Measurements from ENCODE around the gene TRDN. TPM values are rescaled to one million over a fixed set of nuclear protein-coding genes. Genes with fewer than 3 reads are reported as not detected.

Gene TRDN
- total RNA-seq, 6 experiments from 2014 or later, result 0.06 to 0.19 TPM; not detected in 4

DNA sequence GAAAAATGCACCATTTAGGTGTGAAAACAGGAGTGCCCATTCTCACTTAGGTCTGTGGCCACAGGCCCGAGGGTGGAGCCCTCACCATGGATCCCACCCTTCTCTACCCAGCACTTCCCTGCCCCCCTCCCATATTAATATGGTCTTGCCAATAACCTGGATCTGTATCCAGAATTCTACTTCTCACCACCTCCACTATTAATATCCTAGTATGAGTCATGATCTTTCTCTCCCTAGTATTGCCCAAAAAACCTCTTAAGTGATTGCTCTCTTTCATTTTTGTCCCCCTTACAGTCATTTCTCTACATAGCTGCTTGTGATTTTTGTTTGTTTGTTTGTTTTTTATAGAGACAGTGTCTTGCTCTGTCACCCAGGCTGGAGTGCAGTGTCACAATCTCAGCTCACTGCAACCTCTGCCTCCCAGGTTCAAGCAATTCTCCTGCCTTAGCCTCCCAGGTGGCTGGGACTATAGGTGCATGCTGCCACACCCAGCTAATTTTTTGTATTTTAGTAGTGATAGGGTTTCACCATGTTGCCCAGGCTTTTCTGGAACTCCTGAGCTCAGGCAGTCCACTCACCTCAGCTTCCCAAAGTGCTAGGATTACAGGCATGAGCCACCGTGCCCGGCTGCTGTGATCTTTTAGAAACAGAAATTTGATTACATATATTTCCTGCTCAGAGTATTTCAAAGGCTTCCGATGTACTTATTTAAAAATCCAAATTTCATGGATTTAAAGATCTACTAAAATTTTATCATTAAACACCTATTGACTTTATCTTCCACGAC lies 24.5 kb upstream of the TRDN start:
- Histone ChIP-seq H3K27ac (no peak overlapping the region), H3K36me3 (no peaks in the 10 kb centered on the region), H3K4me3 (no peak overlapping the region), H3K27me3 (no peaks in the 10 kb centered on the region), H3K9me3 (no peaks in the 10 kb centered on the region), H3K4me1 (no peaks in the 10 kb centered on the region)
- intact Hi-C loops (cut with DNase I), result no loop called here
- no peak for DNase-seq
- no peak for ATAC-seq
- WGBS (ENCODE audit: insufficient coverage, low coverage, low lambda C conversion rate, missing lambda C conversion rate), result 52% methylated on average over 3 of the region's 5 CpGs
- no peak for TF ChIP-seq POLR2A (IDR thresholded peaks at IDR 0.05)
- TF ChIP-seq, protein P1, sequence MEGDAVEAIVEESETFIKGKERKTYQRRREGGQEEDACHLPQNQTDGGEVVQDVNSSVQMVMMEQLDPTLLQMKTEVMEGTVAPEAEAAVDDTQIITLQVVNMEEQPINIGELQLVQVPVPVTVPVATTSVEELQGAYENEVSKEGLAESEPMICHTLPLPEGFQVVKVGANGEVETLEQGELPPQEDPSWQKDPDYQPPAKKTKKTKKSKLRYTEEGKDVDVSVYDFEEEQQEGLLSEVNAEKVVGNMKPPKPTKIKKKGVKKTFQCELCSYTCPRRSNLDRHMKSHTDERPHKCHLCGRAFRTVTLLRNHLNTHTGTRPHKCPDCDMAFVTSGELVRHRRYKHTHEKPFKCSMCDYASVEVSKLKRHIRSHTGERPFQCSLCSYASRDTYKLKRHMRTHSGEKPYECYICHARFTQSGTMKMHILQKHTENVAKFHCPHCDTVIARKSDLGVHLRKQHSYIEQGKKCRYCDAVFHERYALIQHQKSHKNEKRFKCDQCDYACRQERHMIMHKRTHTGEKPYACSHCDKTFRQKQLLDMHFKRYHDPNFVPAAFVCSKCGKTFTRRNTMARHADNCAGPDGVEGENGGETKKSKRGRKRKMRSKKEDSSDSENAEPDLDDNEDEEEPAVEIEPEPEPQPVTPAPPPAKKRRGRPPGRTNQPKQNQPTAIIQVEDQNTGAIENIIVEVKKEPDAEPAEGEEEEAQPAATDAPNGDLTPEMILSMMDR (IDR thresholded peaks at IDR 0.05), result no peak

DNA sequence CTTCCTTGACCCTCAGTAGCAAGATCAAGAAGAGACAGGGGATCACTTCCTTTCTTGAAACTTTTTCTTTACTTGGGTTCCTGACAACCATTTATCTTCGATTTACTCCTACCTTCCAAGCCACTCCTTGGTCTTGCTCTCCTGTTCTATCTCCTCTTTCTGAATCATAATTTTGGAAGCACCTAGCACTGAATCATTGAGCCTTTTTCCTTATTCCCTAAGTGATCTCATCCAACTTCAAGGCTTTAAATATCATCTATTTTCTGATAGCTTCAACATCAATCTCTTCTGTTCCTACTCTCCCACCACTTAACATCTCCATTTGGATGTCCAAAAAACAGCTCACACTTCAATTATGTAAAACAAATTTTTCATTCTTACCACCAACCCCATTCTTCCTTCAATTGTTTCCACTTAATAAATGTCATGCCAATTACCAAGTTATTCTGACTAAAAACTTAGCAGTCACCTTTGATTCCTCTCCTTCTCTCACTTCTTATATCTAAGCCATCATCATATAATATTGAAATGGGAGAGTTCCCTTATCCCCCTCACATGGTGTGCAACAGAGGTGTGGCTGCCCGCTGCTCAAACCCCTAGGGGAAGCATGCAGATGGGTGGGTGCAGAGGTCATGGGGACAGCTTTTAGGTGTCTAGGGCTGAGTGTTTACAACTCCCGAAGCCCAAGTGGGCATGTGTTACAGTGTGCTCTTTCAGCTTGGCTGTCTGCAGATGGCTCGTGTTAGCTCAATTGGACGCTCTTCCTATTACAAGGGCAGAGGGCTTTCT lies 23.4 kb upstream of the TRDN start:
- Histone ChIP-seq H3K9me3 (no peaks in the 10 kb centered on the region), H3K27ac (no peak overlapping the region), H3K4me3 (no peak overlapping the region), H3K4me1 (no peaks in the 10 kb centered on the region), H3K36me3 (no peaks in the 10 kb centered on the region), H3K27me3 (no peaks in the 10 kb centered on the region)
- ATAC-seq (no peak), DNase-seq (no peak)
- intact Hi-C loops (cut with DNase I), result no loop called here
- TF ChIP-seq POLR2A (IDR thresholded peaks at IDR 0.05), result no peak
- TF ChIP-seq, protein P1 (IDR thresholded peaks at IDR 0.05), result no peak
- WGBS (ENCODE audit: insufficient coverage, low coverage, low lambda C conversion rate, missing lambda C conversion rate), result 46% methylated on average over 4 of the region's 5 CpGs

DNA sequence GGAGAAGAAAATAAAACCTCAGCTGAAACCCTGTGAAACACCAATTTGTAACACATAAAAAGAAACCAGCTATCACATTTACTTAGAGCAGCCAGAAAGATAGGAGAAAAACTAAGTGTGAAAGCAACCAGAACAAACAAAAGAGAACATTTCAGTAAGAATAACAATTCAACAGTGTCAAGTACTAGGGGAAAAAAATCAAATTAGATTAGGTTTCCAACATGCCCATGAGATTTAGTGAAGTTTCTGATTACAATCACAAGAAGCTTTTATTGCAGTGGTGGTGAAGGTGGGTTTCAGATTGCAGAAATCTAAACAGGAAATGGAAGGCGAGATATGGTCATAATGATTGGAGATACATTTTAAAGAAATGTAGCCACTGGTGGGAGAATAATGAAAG lies 22.1 kb upstream of the TRDN start:
- Histone ChIP-seq H3K36me3 (no peaks in the 10 kb centered on the region), H3K9me3 (no peaks in the 10 kb centered on the region), H3K27ac (no peak overlapping the region), H3K4me3 (no peak overlapping the region), H3K4me1 (no peaks in the 10 kb centered on the region), H3K27me3 (no peaks in the 10 kb centered on the region)
- TF ChIP-seq, protein P1 (IDR thresholded peaks at IDR 0.05), result no peak
- TF ChIP-seq POLR2A (IDR thresholded peaks at IDR 0.05), result no peak
- DNase-seq (no peak), ATAC-seq (no peak)
- WGBS (ENCODE audit: insufficient coverage, low coverage, low lambda C conversion rate, missing lambda C conversion rate), result 59% methylated on average over 1 of the region's 1 CpG
- intact Hi-C loops (cut with DNase I), result no loop called here

DNA sequence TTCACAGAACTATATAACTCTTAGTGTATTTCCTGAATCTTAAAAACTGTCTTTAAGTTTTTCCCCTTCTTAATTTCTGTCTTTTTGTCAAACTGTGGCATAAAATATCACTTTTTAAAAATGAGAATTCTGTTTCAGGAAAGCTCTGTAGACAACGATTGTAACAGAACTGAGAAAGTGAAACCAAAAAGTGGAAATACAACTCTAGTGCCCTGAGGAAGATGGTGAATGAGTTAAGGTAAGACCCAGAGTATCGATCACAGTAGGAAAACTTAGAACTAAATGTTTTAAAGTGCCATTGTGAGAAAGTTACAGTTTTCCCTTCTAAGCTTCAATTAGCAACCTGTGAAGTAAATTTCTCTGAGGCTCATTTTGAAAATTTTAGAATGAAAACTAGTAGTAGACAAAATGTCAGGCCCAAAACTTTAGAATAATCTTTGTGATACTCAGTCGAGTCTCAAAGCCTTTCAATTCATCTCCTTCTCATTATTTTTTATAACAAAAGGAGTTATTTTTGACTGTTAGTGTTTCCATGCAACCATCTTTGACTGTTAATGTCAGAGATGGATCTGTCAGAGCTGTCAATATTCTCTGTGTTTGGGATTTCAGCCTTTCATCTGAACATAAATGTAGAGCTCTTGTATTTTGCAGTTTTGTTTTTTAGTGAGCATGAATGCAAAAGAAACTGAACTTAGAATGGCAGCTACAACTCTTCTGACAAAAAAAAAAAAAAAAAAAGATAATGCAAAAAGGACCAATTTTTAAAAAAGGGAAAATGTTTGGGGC lies 19.0 kb upstream of the TRDN start:
- Histone ChIP-seq H3K4me3 (no peak overlapping the region), H3K9me3 (no peaks in the 10 kb centered on the region), H3K27me3 (no peaks in the 10 kb centered on the region), H3K27ac (no peak overlapping the region), H3K4me1 (no peaks in the 10 kb centered on the region), H3K36me3 (no peaks in the 10 kb centered on the region)
- no peak for DNase-seq
- 21% methylated on average over 3 of the region's 3 CpGs for WGBS (ENCODE audit: insufficient coverage, low coverage, low lambda C conversion rate, missing lambda C conversion rate)
- intact Hi-C loops (cut with DNase I), result no loop called here
- TF ChIP-seq, protein P1 (IDR thresholded peaks at IDR 0.05), result no peak
- no peak for TF ChIP-seq POLR2A (IDR thresholded peaks at IDR 0.05)
- peak in 1 of 4 donors; percentile 42 for ATAC-seq
